Sigmoid colon (tissue), 3 donors: ENCODE data around the gene RBM47.

ENCODE experiments used
- POLR2A ChIP-seq, 2 donors: fragments of 450-650 bp; IDR thresholded peaks; one replicate each; pipeline ENCODE4 v1.6.1; 2016; ENCODE audit warnings: antibody characterized with exemption in 2 of 2, mild to moderate bottlenecking in 2 of 2, moderate library complexity in 2 of 2
- TF ChIP-seq, protein P1 (sequence below), 4 experiments: fragments of 450-650 bp in 3 of 4; fragments of 200-600 bp in 1 of 4; IDR thresholded peaks; one replicate each; pipeline ENCODE4 v1.5.1; 2016 to 2019; ENCODE audit warnings: antibody characterized with exemption in 4 of 4, mild to moderate bottlenecking in 3 of 4, moderate library complexity in 2 of 4

DNA sequence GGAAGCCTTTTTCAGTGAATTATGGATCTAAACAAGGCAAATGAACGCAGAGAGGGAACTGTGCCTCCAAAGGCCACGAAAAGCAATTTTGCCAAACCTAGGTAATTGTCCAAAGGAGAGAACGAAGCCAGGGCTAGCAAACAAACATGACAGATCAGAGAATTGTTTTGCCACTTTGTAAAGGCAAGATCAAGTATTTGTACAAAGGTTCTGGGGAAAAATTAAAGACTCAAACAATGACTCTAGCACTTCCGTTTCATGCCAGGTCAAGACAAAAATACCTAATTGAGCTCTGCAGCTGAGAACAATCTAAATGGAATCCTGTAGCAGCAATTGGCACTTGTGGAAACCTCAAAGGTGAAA lies 8.5 kb downstream of the RBM47 start:
- TF ChIP-seq, protein P1, sequence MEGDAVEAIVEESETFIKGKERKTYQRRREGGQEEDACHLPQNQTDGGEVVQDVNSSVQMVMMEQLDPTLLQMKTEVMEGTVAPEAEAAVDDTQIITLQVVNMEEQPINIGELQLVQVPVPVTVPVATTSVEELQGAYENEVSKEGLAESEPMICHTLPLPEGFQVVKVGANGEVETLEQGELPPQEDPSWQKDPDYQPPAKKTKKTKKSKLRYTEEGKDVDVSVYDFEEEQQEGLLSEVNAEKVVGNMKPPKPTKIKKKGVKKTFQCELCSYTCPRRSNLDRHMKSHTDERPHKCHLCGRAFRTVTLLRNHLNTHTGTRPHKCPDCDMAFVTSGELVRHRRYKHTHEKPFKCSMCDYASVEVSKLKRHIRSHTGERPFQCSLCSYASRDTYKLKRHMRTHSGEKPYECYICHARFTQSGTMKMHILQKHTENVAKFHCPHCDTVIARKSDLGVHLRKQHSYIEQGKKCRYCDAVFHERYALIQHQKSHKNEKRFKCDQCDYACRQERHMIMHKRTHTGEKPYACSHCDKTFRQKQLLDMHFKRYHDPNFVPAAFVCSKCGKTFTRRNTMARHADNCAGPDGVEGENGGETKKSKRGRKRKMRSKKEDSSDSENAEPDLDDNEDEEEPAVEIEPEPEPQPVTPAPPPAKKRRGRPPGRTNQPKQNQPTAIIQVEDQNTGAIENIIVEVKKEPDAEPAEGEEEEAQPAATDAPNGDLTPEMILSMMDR (IDR thresholded peaks at IDR 0.05), result no peak
- TF ChIP-seq POLR2A (IDR thresholded peaks at IDR 0.05), result no peak
